Endothelial cell (in vitro differentiated cells): ENCODE data around the gene HS3ST5. TPM values are rescaled to one million over a fixed set of nuclear protein-coding genes. Genes with fewer than 3 reads are reported as not detected.
"Not testable (repeated sequence)": the region's sequence is repeated elsewhere in the genome, so short reads cannot be mapped to it uniquely, and the experiment has no call there.

Source experiments
- DNase-seq: peaks from one replicate; pipeline ENCODE4 v3.0.0; 2021; ENCODE audit warnings: low spot score
- H3K27ac Mint-ChIP-seq: one replicate; pipeline ENCODE4 v1.8.0; 2021; ENCODE audit warnings: mixed read lengths, inconsistent platforms; ENCODE audit not compliant: unreplicated experiment
- H3K27me3 Mint-ChIP-seq: one replicate; pipeline ENCODE4 v1.8.0; 2021; ENCODE audit warnings: mild to moderate bottlenecking, moderate library complexity, mixed read lengths, inconsistent platforms; ENCODE audit not compliant: unreplicated experiment
- H3K36me3 Mint-ChIP-seq: one replicate; pipeline ENCODE4 v1.8.0; 2021; ENCODE audit warnings: mild to moderate bottlenecking, low read depth, mixed read lengths, inconsistent platforms; ENCODE audit not compliant: unreplicated experiment
- H3K4me1 Mint-ChIP-seq: one replicate; pipeline ENCODE4 v1.8.0; 2021; ENCODE audit warnings: mild to moderate bottlenecking, mixed read lengths, inconsistent platforms; ENCODE audit not compliant: unreplicated experiment
- H3K4me3 Mint-ChIP-seq: one replicate; pipeline ENCODE4 v1.8.0; 2021; ENCODE audit warnings: mild to moderate bottlenecking, mixed read lengths, inconsistent platforms; ENCODE audit not compliant: unreplicated experiment
- H3K9me3 Mint-ChIP-seq: one replicate; pipeline ENCODE4 v1.8.0; 2021; ENCODE audit warnings: mixed read lengths, inconsistent platforms; ENCODE audit not compliant: unreplicated experiment
- total RNA-seq: library from RNA; stranded (reverse); fragmentation: NEBNext Ultra II Directional; extraction: Animal tissue kit (Norgen Biotek cat#: 25700); gene quantifications from one replicate; pipeline ENCODE4 v1.2.1, GENCODE V29; 2021; ENCODE audit not compliant: unreplicated experiment
- TF ChIP-seq, protein P1 (sequence below): fragments of 200-600 bp; sonication (generic); IDR thresholded peaks from one replicate; pipeline ENCODE4 v1.5.0; 2021; ENCODE audit warnings: antibody characterized with exemption; ENCODE audit not compliant: unreplicated experiment

The HS3ST5 gene
- total RNA-seq, 1 donor from 2014 or later, result 0.51 TPM

DNA sequence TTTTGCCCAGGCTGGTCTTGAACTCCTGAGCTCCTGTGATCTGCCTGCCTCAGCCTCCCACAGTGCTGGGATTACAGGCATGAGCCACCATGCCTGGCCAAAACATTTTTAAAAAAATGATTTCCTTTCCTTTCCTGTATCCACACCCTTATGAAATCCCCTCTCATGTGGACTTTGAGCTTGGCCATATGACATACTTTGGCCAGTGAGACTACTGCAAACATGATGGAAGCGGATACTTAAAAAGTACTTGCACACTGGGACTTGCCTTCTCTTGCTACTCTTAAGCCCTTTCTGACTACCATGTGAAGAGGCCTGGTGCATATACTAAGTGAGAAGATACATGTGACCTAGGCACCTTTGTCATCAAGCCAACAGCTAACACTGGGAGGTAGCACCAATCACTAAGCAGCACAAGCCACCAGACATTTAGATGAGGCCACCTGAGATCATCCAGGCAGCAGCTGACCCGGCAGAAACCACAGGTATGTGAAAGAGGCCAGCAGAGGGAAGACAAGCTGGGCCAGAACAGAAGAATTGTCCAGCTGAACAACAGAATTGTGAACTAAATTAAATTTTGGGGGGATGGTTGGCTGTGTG lies 293.4 kb downstream of the HS3ST5 start:
- no peak for DNase-seq
- Mint-ChIP-seq H3K4me1 (no peaks in the 10 kb centered on the region), H3K27me3 (peaks cover 2% of the 10 kb centered on the region), H3K36me3 (no peaks in the 10 kb centered on the region), H3K9me3 (no peaks in the 10 kb centered on the region), H3K4me3 (no peak overlapping the region), H3K27ac (no peak overlapping the region)
- TF ChIP-seq, protein P1, sequence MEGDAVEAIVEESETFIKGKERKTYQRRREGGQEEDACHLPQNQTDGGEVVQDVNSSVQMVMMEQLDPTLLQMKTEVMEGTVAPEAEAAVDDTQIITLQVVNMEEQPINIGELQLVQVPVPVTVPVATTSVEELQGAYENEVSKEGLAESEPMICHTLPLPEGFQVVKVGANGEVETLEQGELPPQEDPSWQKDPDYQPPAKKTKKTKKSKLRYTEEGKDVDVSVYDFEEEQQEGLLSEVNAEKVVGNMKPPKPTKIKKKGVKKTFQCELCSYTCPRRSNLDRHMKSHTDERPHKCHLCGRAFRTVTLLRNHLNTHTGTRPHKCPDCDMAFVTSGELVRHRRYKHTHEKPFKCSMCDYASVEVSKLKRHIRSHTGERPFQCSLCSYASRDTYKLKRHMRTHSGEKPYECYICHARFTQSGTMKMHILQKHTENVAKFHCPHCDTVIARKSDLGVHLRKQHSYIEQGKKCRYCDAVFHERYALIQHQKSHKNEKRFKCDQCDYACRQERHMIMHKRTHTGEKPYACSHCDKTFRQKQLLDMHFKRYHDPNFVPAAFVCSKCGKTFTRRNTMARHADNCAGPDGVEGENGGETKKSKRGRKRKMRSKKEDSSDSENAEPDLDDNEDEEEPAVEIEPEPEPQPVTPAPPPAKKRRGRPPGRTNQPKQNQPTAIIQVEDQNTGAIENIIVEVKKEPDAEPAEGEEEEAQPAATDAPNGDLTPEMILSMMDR, result no peak

DNA sequence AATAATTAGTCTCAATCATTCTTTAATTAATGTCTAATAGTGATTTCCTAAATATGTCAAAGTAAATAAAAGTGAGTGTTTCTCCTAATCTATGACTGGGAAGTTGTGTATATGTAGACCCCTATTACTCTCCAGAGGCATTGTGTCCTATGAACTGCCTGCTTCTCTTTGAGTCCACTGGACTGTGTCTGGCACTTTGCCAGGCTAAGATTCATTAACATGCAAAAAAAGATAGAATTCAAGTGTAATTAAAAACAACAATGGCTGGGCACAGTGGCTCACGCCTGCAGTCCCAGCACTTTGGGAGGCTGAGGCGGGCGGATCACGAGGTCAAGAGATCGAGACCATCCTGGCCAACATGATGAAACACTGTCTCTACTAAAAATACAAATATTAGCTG lies 298.3 kb downstream of the HS3ST5 start:
- not testable (repeated sequence) for H3K9me3 Mint-ChIP-seq, H3K36me3 Mint-ChIP-seq, H3K27me3 Mint-ChIP-seq, H3K4me1 Mint-ChIP-seq, DNase-seq, H3K4me3 Mint-ChIP-seq, H3K27ac Mint-ChIP-seq

DNA sequence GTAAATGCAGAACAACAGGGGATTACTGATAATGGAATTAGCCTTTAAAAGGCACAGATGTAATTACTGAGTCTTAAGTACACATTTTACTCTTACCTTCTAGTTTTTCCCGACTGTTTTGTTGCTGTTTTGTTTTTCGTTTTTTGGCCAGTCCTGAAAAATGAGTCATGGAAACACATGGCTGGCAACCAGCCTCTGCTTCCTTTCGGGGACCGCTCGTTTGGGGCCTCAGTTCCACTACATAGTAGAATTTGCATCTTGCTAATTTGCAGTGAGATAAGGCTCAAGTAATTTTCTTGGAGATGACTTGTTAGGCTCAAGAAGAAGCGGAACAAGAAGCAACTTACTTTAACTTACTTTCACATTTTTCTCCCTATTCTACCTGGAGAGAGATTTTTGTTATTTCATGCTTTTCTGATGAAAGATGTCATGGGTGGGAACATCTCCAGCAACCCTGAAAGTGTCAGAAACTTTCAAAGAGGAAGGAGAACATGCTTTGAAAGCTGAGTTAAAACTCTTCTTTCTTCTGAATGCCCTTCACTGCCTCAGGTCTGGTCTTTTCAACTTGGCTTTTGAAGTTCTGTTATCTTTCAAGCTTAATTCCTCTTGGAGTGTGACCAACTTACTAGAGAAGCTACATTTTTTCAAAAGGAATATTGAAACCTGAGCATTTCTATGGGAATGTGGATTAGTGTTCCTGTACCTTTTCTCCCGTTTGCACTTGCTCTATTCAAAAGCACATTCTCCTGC lies 300.4 kb downstream of the HS3ST5 start:
- Mint-ChIP-seq H3K4me3 (no peak overlapping the region), H3K27ac (no peak overlapping the region), H3K36me3 (no peaks in the 10 kb centered on the region), H3K4me1 (no peaks in the 10 kb centered on the region), H3K27me3 (no peaks in the 10 kb centered on the region), H3K9me3 (no peaks in the 10 kb centered on the region)
- TF ChIP-seq, protein P1, result no peak
- DNase-seq, result no peak

DNA sequence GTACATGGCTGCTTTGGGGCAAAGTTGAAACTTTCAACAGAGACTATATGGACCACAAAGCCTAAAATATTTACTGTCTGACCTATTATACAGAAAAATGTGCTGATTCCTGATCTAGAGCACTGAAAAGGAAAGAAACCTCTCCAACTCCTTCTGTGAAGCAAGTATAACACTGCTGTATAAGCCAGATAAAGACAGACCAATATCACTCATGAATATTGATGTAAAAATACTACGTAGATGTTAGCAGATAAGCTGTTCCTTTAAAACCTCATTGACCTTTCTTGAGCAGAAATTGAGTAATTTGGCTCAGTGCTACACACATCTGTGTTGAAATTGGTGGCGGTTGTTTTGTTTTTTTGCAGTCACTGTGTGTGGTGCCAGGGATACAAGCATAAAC lies 302.0 kb downstream of the HS3ST5 start:
- H3K4me1 Mint-ChIP-seq, result no peaks in the 10 kb centered on the region
- DNase-seq, result no peak
- H3K27ac Mint-ChIP-seq, result no peak overlapping the region
- no peak overlapping the region for H3K4me3 Mint-ChIP-seq
- H3K36me3 Mint-ChIP-seq, result no peaks in the 10 kb centered on the region
- no peaks in the 10 kb centered on the region for H3K9me3 Mint-ChIP-seq
- TF ChIP-seq, protein P1, result no peak
- H3K27me3 Mint-ChIP-seq, result no peaks in the 10 kb centered on the region

DNA sequence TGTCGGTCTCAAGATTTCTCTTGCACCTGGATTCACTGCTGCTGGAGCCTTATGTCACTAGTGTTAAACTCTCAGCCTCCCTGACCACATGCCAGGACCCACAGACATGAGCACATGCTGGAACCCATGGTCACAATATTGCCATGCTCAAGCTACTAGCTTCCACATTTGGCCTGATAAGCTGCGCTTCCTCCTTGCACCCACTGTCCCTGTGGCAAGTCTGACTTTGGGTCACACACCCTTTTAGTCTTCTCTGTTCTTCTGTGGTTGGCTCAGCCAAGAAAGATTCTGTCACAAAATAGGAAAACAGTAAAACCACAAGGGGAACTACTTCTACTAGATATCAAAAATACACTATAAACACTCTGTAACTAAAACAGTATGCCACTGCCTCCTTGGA lies 303.0 kb downstream of the HS3ST5 start:
- Mint-ChIP-seq H3K4me3 (no peak overlapping the region), H3K9me3 (no peaks in the 10 kb centered on the region), H3K4me1 (peaks cover under 1% of the 10 kb centered on the region), H3K27ac (no peak overlapping the region), H3K36me3 (no peaks in the 10 kb centered on the region), H3K27me3 (no peaks in the 10 kb centered on the region)
- DNase-seq, result no peak
- TF ChIP-seq, protein P1, result no peak
